ENCODE measurements around the gene KNL1. TPM values are rescaled to one million over a fixed set of nuclear protein-coding genes. Genes with fewer than 3 reads are reported as not detected.

Gene KNL1
- total and polyA plus RNA-seq, 7 experiments from 2014 or later: 0.08 to 41.5 (median 0.99) TPM

- Histone ChIP-seq H3K36me3 (ENCODE audit: control insufficient read depth in 2 of 3, insufficient read depth in 3 of 3, low read length in 3 of 3) (peaks cover 0 to 11% (median 0%) of the 10 kb centered on the region in 3 experiments), H3K27ac (ENCODE audit: low read depth, low read length) (peak overlapping the region; percentile 91), H3K4me3 (ENCODE audit: low read length) (peak overlapping the region; percentile 97), H3K27me3 (ENCODE audit: control insufficient read depth in 2 of 2, insufficient read depth in 2 of 2, low read length in 2 of 2) (no peaks in the 10 kb centered on the region), H3K4me1 (ENCODE audit: control insufficient read depth in 2 of 2, insufficient read depth in 2 of 2, low read length in 2 of 2) (peaks cover 10% of the 10 kb centered on the region in 2 donors), H3K9me3 (ENCODE audit: control insufficient read depth in 2 of 3, low read length in 3 of 3) (no peaks in the 10 kb centered on the region)
- no peak for ATAC-seq
- CTCF ChIA-PET: interaction anchor here (0.7 to 1.5 kb wide), 2 partner anchors 59 to 199 kb away, joined by 3 to 6 read pairs; partner anchors contain the start of gene VPS18
- H3K4me1 Mint-ChIP-seq: peaks cover 14 to 48% (median 22%) of the 10 kb centered on the region in 7 donors
- H3K27me3 Mint-ChIP-seq: no peaks in the 10 kb centered on the region
- H3K27ac Mint-ChIP-seq: peak overlapping the region; percentile 81 to 100 (median 98)
- H3K9me3 Mint-ChIP-seq: no peaks in the 10 kb centered on the region
- intact Hi-C loops (cut with micrococcal nuclease): loop anchor here (1.0 to 10.0 kb wide), 11 partner anchors 16 to 637 kb away; partner anchors contain the start of genes DNAJC17 (in 2 of the 2), KNL1 (in 2 of the 2), RMDN3 (in 2 of the 2) and ZFYVE19 (in 2 of the 2)
- peak overlapping the region; percentile 93 to 100 (median 95) for H3K4me3 Mint-ChIP-seq
- H3K36me3 Mint-ChIP-seq: peaks cover 0 to 16% (median 3%) of the 10 kb centered on the region in 5 donors
- DNase-seq: peak in 4 of 9 donors; percentile 6 to 54 (median 12)
- POLR2A ChIA-PET: interaction anchor here (0.6 to 2.9 kb wide), 22 partner anchors 13 to 1511 kb away, joined by 3 to 21 read pairs (median 5); partner anchors contain the start of genes C15orf62, CCDC32, DNAJC17 and GCHFR
These were observed 101.4 kb downstream of the KNL1 start for GRCh38 chr15:40695469-40695890.

- Histone ChIP-seq H3K4me3 (ENCODE audit: low read length) (no peak overlapping the region), H3K4me1 (ENCODE audit: control insufficient read depth in 2 of 2, insufficient read depth in 2 of 2, low read length in 2 of 2) (peaks cover 10% of the 10 kb centered on the region in 2 donors), H3K36me3 (ENCODE audit: control insufficient read depth in 2 of 3, insufficient read depth in 3 of 3, low read length in 3 of 3) (peaks cover 0 to 11% (median 0%) of the 10 kb centered on the region in 3 experiments), H3K27ac (ENCODE audit: low read depth, low read length) (no peak overlapping the region), H3K9me3 (ENCODE audit: control insufficient read depth in 2 of 3, low read length in 3 of 3) (no peaks in the 10 kb centered on the region), H3K27me3 (ENCODE audit: control insufficient read depth in 2 of 2, insufficient read depth in 2 of 2, low read length in 2 of 2) (no peaks in the 10 kb centered on the region)
- Mint-ChIP-seq H3K36me3 (peaks cover 0 to 19% (median 3%) of the 10 kb centered on the region in 5 donors), H3K27ac (peak overlapping the region in 2 of 9 donors; percentile 39 to 100), H3K27me3 (no peaks in the 10 kb centered on the region), H3K4me3 (peak overlapping the region in 9 of 10 donors; percentile 36 to 100 (median 95)), H3K4me1 (peaks cover 14 to 52% (median 22%) of the 10 kb centered on the region in 7 donors), H3K9me3 (no peaks in the 10 kb centered on the region)
- DNase-seq (no peak), ATAC-seq (no peak)
- intact Hi-C loops (cut with micrococcal nuclease): loop anchor here in 1 of 2 donors (5.0 to 10.0 kb wide), 2 partner anchors 46 to 539 kb away; partner anchors contain the start of genes CHP1 and EXD1
- POLR2A ChIA-PET: interaction anchor here (1.1 kb wide), 1 partner anchor 40 kb away, joined by 3 read pairs; no protein-coding TSS in a partner anchor
- CTCF ChIA-PET: no interaction called here
These were observed 102.2 kb downstream of the KNL1 start for GRCh38 chr15:40696228-40696627.

- ATAC-seq (no peak), DNase-seq (no peak)
- POLR2A ChIA-PET: interaction anchor here (1.1 kb wide), 1 partner anchor 105 kb away, joined by 3 read pairs; no protein-coding TSS in a partner anchor
- Histone ChIP-seq H3K27me3 (ENCODE audit: control insufficient read depth in 2 of 2, insufficient read depth in 2 of 2, low read length in 2 of 2) (no peaks in the 10 kb centered on the region), H3K27ac (ENCODE audit: low read depth, low read length) (no peak overlapping the region), H3K4me3 (ENCODE audit: low read length) (no peak overlapping the region), H3K36me3 (ENCODE audit: control insufficient read depth in 2 of 3, insufficient read depth in 3 of 3, low read length in 3 of 3) (peaks cover 0 to 3% (median 0%) of the 10 kb centered on the region in 3 experiments), H3K9me3 (ENCODE audit: control insufficient read depth in 2 of 3, low read length in 3 of 3) (no peaks in the 10 kb centered on the region), H3K4me1 (ENCODE audit: control insufficient read depth in 2 of 2, insufficient read depth in 2 of 2, low read length in 2 of 2) (peaks cover 10% of the 10 kb centered on the region in 2 donors)
- peak overlapping the region in 3 of 10 donors; percentile 19 to 26 (median 21) for H3K4me3 Mint-ChIP-seq
- intact Hi-C loops (cut with micrococcal nuclease): loop anchor here in 1 of 2 donors (5.0 to 10.0 kb wide), 2 partner anchors 44 to 537 kb away; partner anchors contain the start of genes CHP1 and EXD1
- H3K4me1 Mint-ChIP-seq: peaks cover 11 to 54% (median 19%) of the 10 kb centered on the region in 7 donors
- H3K27me3 Mint-ChIP-seq: no peaks in the 10 kb centered on the region
- CTCF ChIA-PET: interaction anchor here (0.9 kb wide), 1 partner anchor 257 kb away, joined by 3 read pairs; the partner anchor contains the start of gene BAHD1
- no peaks in the 10 kb centered on the region for H3K9me3 Mint-ChIP-seq
- peak overlapping the region in 1 of 9 donors; percentile 35 for H3K27ac Mint-ChIP-seq
- peaks cover 0 to 19% (median 3%) of the 10 kb centered on the region in 5 donors for H3K36me3 Mint-ChIP-seq
These were observed 103.9 kb downstream of the KNL1 start for GRCh38 chr15:40697916-40698315.

- intact Hi-C loops (cut with micrococcal nuclease): loop anchor here (1.0 kb wide), 1 partner anchor 80 kb away; no protein-coding TSS in a partner anchor
- Mint-ChIP-seq H3K36me3 (peaks cover 0 to 11% (median 0%) of the 10 kb centered on the region in 5 donors), H3K27ac (no peak overlapping the region), H3K4me3 (no peak overlapping the region), H3K9me3 (no peaks in the 10 kb centered on the region), H3K27me3 (no peaks in the 10 kb centered on the region), H3K4me1 (peaks cover 0 to 43% (median 0%) of the 10 kb centered on the region in 7 donors)
- POLR2A ChIA-PET: no interaction called here
- DNase-seq: peak in 3 of 9 donors; percentile 15 to 25 (median 17)
- H3K9me3 ChIP-seq (ENCODE audit: control insufficient read depth in 2 of 3, low read length in 3 of 3): no peaks in the 10 kb centered on the region
- H3K27ac ChIP-seq (ENCODE audit: low read depth, low read length): no peak overlapping the region
- H3K27me3 ChIP-seq (ENCODE audit: control insufficient read depth in 2 of 2, insufficient read depth in 2 of 2, low read length in 2 of 2): no peaks in the 10 kb centered on the region
- CTCF ChIA-PET: interaction anchor here (0.8 to 1.2 kb wide), 3 partner anchors 47 to 192 kb away, joined by 4 to 5 read pairs (median 4); partner anchors contain the start of gene VPS18
- H3K36me3 ChIP-seq (ENCODE audit: control insufficient read depth in 2 of 3, insufficient read depth in 3 of 3, low read length in 3 of 3): no peaks in the 10 kb centered on the region
- H3K4me3 ChIP-seq (ENCODE audit: low read length): no peak overlapping the region
- no peaks in the 10 kb centered on the region for H3K4me1 ChIP-seq (ENCODE audit: control insufficient read depth in 2 of 2, insufficient read depth in 2 of 2, low read length in 2 of 2)
- ATAC-seq: no peak
These were observed 108.0 kb downstream of the KNL1 start for GRCh38 chr15:40702077-40702476.

- Histone ChIP-seq H3K4me3 (ENCODE audit: low read length) (no peak overlapping the region), H3K27me3 (ENCODE audit: control insufficient read depth in 2 of 2, insufficient read depth in 2 of 2, low read length in 2 of 2) (no peaks in the 10 kb centered on the region), H3K36me3 (ENCODE audit: control insufficient read depth in 2 of 3, insufficient read depth in 3 of 3, low read length in 3 of 3) (no peaks in the 10 kb centered on the region), H3K4me1 (ENCODE audit: control insufficient read depth in 2 of 2, insufficient read depth in 2 of 2, low read length in 2 of 2) (no peaks in the 10 kb centered on the region), H3K27ac (ENCODE audit: low read depth, low read length) (no peak overlapping the region), H3K9me3 (ENCODE audit: control insufficient read depth in 2 of 3, low read length in 3 of 3) (no peaks in the 10 kb centered on the region)
- peaks cover 0 to 8% (median 0%) of the 10 kb centered on the region in 7 donors for H3K4me1 Mint-ChIP-seq
- DNase-seq (no peak), ATAC-seq (no peak)
- intact Hi-C loops (cut with micrococcal nuclease): no loop called here
- H3K9me3 Mint-ChIP-seq: no peaks in the 10 kb centered on the region
- H3K4me3 Mint-ChIP-seq: no peak overlapping the region
- POLR2A ChIA-PET: interaction anchor here (0.6 kb wide), 1 partner anchor 934 kb away, joined by 3 read pairs; no protein-coding TSS in a partner anchor
- H3K27me3 Mint-ChIP-seq: no peaks in the 10 kb centered on the region
- CTCF ChIA-PET: no interaction called here
- H3K27ac Mint-ChIP-seq: no peak overlapping the region
- peaks cover 0 to 17% (median 0%) of the 10 kb centered on the region in 5 donors for H3K36me3 Mint-ChIP-seq
These were observed 112.1 kb downstream of the KNL1 start for GRCh38 chr15:40706121-40706520.
